Activated CD8-positive, alpha-beta T cell treated with anti-CD3 and anti-CD28 coated beads for 36 hours (primary cell): Measurements from ENCODE around the gene SEPTIN11. TPM values are rescaled to one million over a fixed set of nuclear protein-coding genes. Genes with fewer than 3 reads are reported as not detected.

Experiments
- ATAC-seq: fragments of 200-7000 bp; cut with Tn5 transposase; one replicate; pipeline ENCODE4 v1.10.0; 2021; ENCODE audit warnings: mild to moderate bottlenecking, moderate library complexity
- CTCF ChIA-PET: fragments of 350-600 bp; sonication (Branson Sonifier 250); formaldehyde crosslinking; loops from one replicate; lab custom pipeline; 2021; ENCODE audit warnings: antibody characterized with exemption; lab: Charles Lee
- POLR2A ChIA-PET: fragments of 350-600 bp; sonication (Branson Sonifier 250); formaldehyde crosslinking; loops from one replicate; lab custom pipeline; 2021; ENCODE audit warnings: antibody characterized with exemption; lab: Charles Lee
- DNase-seq: peaks from one replicate; pipeline ENCODE4 v3.0.0-alpha.2; 2020
- H3K27ac Mint-ChIP-seq: one replicate; pipeline ENCODE4 v1.8.0; 2021; ENCODE audit warnings: mild to moderate bottlenecking, mixed read lengths
- H3K27me3 Mint-ChIP-seq: one replicate; pipeline ENCODE4 v1.8.0; 2021; ENCODE audit warnings: mixed read lengths
- H3K36me3 Mint-ChIP-seq: one replicate; pipeline ENCODE4 v1.8.0; 2021; ENCODE audit warnings: low read depth, mixed read lengths
- H3K4me1 Mint-ChIP-seq: one replicate; pipeline ENCODE4 v1.8.0; 2021; ENCODE audit warnings: low read depth, mixed read lengths
- H3K4me3 Mint-ChIP-seq: one replicate; pipeline ENCODE4 v1.8.0; 2021; ENCODE audit warnings: mild to moderate bottlenecking, moderate library complexity, mixed read lengths
- H3K9me3 Mint-ChIP-seq: one replicate; pipeline ENCODE4 v1.8.0; 2021; ENCODE audit warnings: mixed read lengths
- CTCF ChIP-seq: fragments of 200-600 bp; IDR thresholded peaks from one replicate; pipeline ENCODE4 v1.8.0; 2022; ENCODE audit warnings: antibody characterized with exemption, mild to moderate bottlenecking
- intact Hi-C: fragments of 100-400 bp; cut with micrococcal nuclease; formaldehyde crosslinking; loops from one replicate; pipeline ENCODE4 v1.10.0; 2022
- total RNA-seq, 2 experiments: library from RNA; stranded (reverse); gene quantifications; one replicate each; pipeline ENCODE4 v1.2.3, GENCODE V29; 2021

Gene SEPTIN11
- total RNA-seq, 2 experiments from 2014 or later: 38.6 to 43.3 TPM

GRCh38 chr4:76991161-76991660, 41.7 kb downstream of the SEPTIN11 start:
- no peak overlapping the region for H3K27ac Mint-ChIP-seq
- ChIA-PET POLR2A (interaction anchor here (1.4 to 1.5 kb wide), 2 partner anchors 31 to 39 kb away, joined by 3 to 5 read pairs; no protein-coding TSS in a partner anchor), CTCF (interaction anchor here (1.0 to 2.4 kb wide), 3 partner anchors 8 to 54 kb away, joined by 5 to 7 read pairs (median 6); no protein-coding TSS in a partner anchor)
- H3K9me3 Mint-ChIP-seq: peaks cover 7% of the 10 kb centered on the region
- DNase-seq (no peak), ATAC-seq (no peak)
- H3K27me3 Mint-ChIP-seq: no peaks in the 10 kb centered on the region
- peaks cover 12% of the 10 kb centered on the region for H3K36me3 Mint-ChIP-seq
- peaks cover 78% of the 10 kb centered on the region for H3K4me1 Mint-ChIP-seq
- no peak for TF ChIP-seq CTCF
- H3K4me3 Mint-ChIP-seq: no peak overlapping the region
- intact Hi-C loops: no loop called here

- Mint-ChIP-seq H3K27ac (peak overlapping the region; percentile 85), H3K9me3 (peaks cover 7% of the 10 kb centered on the region), H3K4me1 (peaks cover 60% of the 10 kb centered on the region), H3K36me3 (peaks cover 36% of the 10 kb centered on the region), H3K4me3 (peak overlapping the region; percentile 44), H3K27me3 (no peaks in the 10 kb centered on the region)
- intact Hi-C loops: loop anchor here (1.0 kb wide), 1 partner anchor 34 kb away; no protein-coding TSS in a partner anchor
- POLR2A ChIA-PET: interaction anchor here (0.9 to 2.1 kb wide), 5 partner anchors 16 to 338 kb away, joined by 3 to 6 read pairs (median 3); no protein-coding TSS in a partner anchor
- DNase-seq (peak; percentile 82), ATAC-seq (peak; percentile 79)
- CTCF ChIA-PET: interaction anchor here (1.2 to 2.4 kb wide), 3 partner anchors 8 to 58 kb away, joined by 3 to 10 read pairs (median 7); no protein-coding TSS in a partner anchor
- TF ChIP-seq CTCF: no peak
Observed at GRCh38 chr4:76993787-76994641, 44.5 kb downstream of the SEPTIN11 start.

- intact Hi-C loops: no loop called here
- Mint-ChIP-seq H3K9me3 (no peaks in the 10 kb centered on the region), H3K27ac (no peak overlapping the region), H3K4me1 (peaks cover 47% of the 10 kb centered on the region), H3K27me3 (no peaks in the 10 kb centered on the region), H3K4me3 (no peak overlapping the region), H3K36me3 (peaks cover 34% of the 10 kb centered on the region)
- POLR2A ChIA-PET: interaction anchor here (1.1 to 2.1 kb wide), 4 partner anchors 12 to 45 kb away, joined by 3 to 6 read pairs (median 4); no protein-coding TSS in a partner anchor
- CTCF ChIA-PET: interaction anchor here (0.6 to 2.4 kb wide), 8 partner anchors 10 to 100 kb away, joined by 3 to 10 read pairs (median 4); no protein-coding TSS in a partner anchor
- DNase-seq (no peak), ATAC-seq (no peak)
- TF ChIP-seq CTCF: no peak
Observed at GRCh38 chr4:76995776-76996175, 46.2 kb downstream of the SEPTIN11 start.

- intact Hi-C loops: no loop called here
- H3K9me3 Mint-ChIP-seq: no peaks in the 10 kb centered on the region
- no peaks in the 10 kb centered on the region for H3K27me3 Mint-ChIP-seq
- DNase-seq (no peak), ATAC-seq (no peak)
- peaks cover 40% of the 10 kb centered on the region for H3K4me1 Mint-ChIP-seq
- H3K4me3 Mint-ChIP-seq: no peak overlapping the region
- H3K36me3 Mint-ChIP-seq: peaks cover 34% of the 10 kb centered on the region
- H3K27ac Mint-ChIP-seq: no peak overlapping the region
- TF ChIP-seq CTCF: no peak
- ChIA-PET CTCF (interaction anchor here (0.6 to 2.4 kb wide), 7 partner anchors 10 to 250 kb away, joined by 3 to 10 read pairs (median 3); no protein-coding TSS in a partner anchor), POLR2A (interaction anchor here (1.1 to 2.1 kb wide), 4 partner anchors 13 to 46 kb away, joined by 3 to 6 read pairs (median 4); no protein-coding TSS in a partner anchor)
Observed at GRCh38 chr4:76996445-76996844, 46.9 kb downstream of the SEPTIN11 start.
